ENCODE measurements around the gene SPCS1. TPM values are rescaled to one million over a fixed set of nuclear protein-coding genes. Genes with fewer than 3 reads are reported as not detected.
A peak's percentile ranks its signal among the peaks of the same experiment; 100 is the strongest.

Gene SPCS1
- total RNA-seq, 1 experiment from 2014 or later, result 124 TPM

DNA sequence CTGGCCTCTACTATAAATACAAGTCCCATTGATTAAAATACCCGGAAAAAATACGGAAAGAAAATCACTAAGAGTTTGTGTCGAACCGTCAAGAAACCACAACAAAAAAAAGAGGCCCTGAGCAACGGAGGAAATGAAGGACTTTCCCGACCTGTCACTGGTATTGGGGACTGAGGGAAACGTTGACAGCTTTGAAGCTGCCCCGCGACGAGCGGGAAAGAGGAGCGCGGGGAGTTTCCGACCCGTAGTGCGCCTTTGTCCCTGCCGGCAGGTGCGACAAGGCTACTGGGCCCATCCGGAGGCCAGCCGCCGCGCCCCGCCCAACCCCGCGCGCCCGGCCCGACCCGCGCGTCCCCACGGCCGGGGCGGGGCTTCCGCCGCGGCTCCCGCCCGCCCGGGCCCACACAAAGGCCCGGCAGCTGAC is 20.6 kb upstream of the SPCS1 start:
- peaks cover 29 to 41% of the 10 kb centered on the region in 2 experiments for H3K36me3 ChIP-seq (ENCODE audit: control insufficient read depth in 1 of 2, insufficient read depth in 2 of 2, low read length in 2 of 2)
- H2AFZ ChIP-seq (ENCODE audit: low read depth, low read length, poor library complexity, severe bottlenecking), result no peak overlapping the region
- H3K9ac ChIP-seq (ENCODE audit: low read length), result peak overlapping the region; percentile 97
- intact Hi-C loops (cut with micrococcal nuclease), result no loop called here
- H3K9me3 ChIP-seq (ENCODE audit: control insufficient read depth in 1 of 2, insufficient read depth in 1 of 2, low read depth in 1 of 2, low read length in 2 of 2), result no peaks in the 10 kb centered on the region
- H3K79me2 ChIP-seq (ENCODE audit: insufficient read depth, low read length), result peaks cover 86% of the 10 kb centered on the region
- no peaks in the 10 kb centered on the region for H3K9me2 ChIP-seq (ENCODE audit: insufficient read depth)
- peak overlapping the region; percentile 74 for H3K27ac ChIP-seq (ENCODE audit: low read depth, low read length)
- ChIA-PET POLR2A (no interaction called here), RAD21 (ENCODE audit: low non-redundant PET in 1 of 2, low total read pairs in 2 of 2, uncharacterized antibody in 2 of 2, unreplicated experiment in 2 of 2) (no interaction called here), CTCF (no interaction called here)
- H3K27me3 ChIP-seq (ENCODE audit: insufficient read depth, low read length), result no peaks in the 10 kb centered on the region
- peak overlapping the region; percentile 94 to 98 for H3K4me3 ChIP-seq (replicated peaks in 1 of 2; ENCODE audit: low read depth in 1 of 2, low read length in 2 of 2)
- H4K20me1 ChIP-seq (ENCODE audit: insufficient read depth), result no peaks in the 10 kb centered on the region; the same call in 1 of the 2 replicates
- DNase-seq (ENCODE audit: low read depth, low spot score) (peak; percentile 35), ATAC-seq (peak; percentile 92)
- peak overlapping the region; percentile 81 for H3K4me2 ChIP-seq (ENCODE audit: low read length)
- peaks cover 13 to 29% of the 10 kb centered on the region in 2 experiments; a peak in 3 of 4 replicates for H3K4me1 ChIP-seq (ENCODE audit: control insufficient read depth in 1 of 2, insufficient read depth in 2 of 2, low read length in 2 of 2)
- no peak; the same call in 1 of the 2 replicates for TF ChIP-seq SRF (IDR thresholded peaks at IDR 0.05; ENCODE audit: low read depth)
- TF ChIP-seq ZFX (IDR thresholded peaks at IDR 0.05), result no peak
- TF ChIP-seq RAD21 (IDR thresholded peaks at IDR 0.05; ENCODE audit: low read depth), result no peak
- no peak for TF ChIP-seq FOSL1 (IDR thresholded peaks at IDR 0.05; ENCODE audit: low read depth)
- TF ChIP-seq MAX (IDR thresholded peaks at IDR 0.05), result no peak
- TF ChIP-seq, protein P1, sequence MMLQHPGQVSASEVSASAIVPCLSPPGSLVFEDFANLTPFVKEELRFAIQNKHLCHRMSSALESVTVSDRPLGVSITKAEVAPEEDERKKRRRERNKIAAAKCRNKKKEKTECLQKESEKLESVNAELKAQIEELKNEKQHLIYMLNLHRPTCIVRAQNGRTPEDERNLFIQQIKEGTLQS (IDR thresholded peaks at IDR 0.05), result no peak
- TF ChIP-seq POLR2A (IDR thresholded peaks at IDR 0.05; ENCODE audit: borderline replicate concordance, extremely low read depth, insufficient read depth, insufficient read length), result no peak
- TF ChIP-seq EGR1 (IDR thresholded peaks at IDR 0.05; ENCODE audit: low read depth), result no peak
- no peak for TF ChIP-seq EZH2phosphoT487 (IDR thresholded peaks at IDR 0.05; ENCODE audit: borderline replicate concordance)
- TF ChIP-seq ELF1 (IDR thresholded peaks at IDR 0.05; ENCODE audit: borderline replicate concordance, low read depth), result no peak
- no peak for TF ChIP-seq CEBPB (IDR thresholded peaks at IDR 0.05; ENCODE audit: low read depth)
- TF ChIP-seq POLR2AphosphoS5 (IDR thresholded peaks at IDR 0.05; ENCODE audit: low read depth, low read length), result no peak
- TF ChIP-seq CTCF (IDR thresholded peaks at IDR 0.05 in 2 of 3, conservative IDR thresholded peaks at IDR 0.05 in 1 of 3; ENCODE audit: borderline replicate concordance in 1 of 3, insufficient read depth in 1 of 3, low read depth in 2 of 3, low read length in 2 of 3), result no peak
- no peak for TF ChIP-seq ZBTB33 (IDR thresholded peaks at IDR 0.05; ENCODE audit: extremely low read depth, insufficient replicate concordance, low read length)
- no peak for TF ChIP-seq ZNF274 (IDR thresholded peaks at IDR 0.05; ENCODE audit: low read depth, low read length)
- TF ChIP-seq YY1 (IDR thresholded peaks at IDR 0.05; ENCODE audit: extremely low read depth, insufficient replicate concordance, low read depth, low read length), result no peak
- TF ChIP-seq, protein P2, sequence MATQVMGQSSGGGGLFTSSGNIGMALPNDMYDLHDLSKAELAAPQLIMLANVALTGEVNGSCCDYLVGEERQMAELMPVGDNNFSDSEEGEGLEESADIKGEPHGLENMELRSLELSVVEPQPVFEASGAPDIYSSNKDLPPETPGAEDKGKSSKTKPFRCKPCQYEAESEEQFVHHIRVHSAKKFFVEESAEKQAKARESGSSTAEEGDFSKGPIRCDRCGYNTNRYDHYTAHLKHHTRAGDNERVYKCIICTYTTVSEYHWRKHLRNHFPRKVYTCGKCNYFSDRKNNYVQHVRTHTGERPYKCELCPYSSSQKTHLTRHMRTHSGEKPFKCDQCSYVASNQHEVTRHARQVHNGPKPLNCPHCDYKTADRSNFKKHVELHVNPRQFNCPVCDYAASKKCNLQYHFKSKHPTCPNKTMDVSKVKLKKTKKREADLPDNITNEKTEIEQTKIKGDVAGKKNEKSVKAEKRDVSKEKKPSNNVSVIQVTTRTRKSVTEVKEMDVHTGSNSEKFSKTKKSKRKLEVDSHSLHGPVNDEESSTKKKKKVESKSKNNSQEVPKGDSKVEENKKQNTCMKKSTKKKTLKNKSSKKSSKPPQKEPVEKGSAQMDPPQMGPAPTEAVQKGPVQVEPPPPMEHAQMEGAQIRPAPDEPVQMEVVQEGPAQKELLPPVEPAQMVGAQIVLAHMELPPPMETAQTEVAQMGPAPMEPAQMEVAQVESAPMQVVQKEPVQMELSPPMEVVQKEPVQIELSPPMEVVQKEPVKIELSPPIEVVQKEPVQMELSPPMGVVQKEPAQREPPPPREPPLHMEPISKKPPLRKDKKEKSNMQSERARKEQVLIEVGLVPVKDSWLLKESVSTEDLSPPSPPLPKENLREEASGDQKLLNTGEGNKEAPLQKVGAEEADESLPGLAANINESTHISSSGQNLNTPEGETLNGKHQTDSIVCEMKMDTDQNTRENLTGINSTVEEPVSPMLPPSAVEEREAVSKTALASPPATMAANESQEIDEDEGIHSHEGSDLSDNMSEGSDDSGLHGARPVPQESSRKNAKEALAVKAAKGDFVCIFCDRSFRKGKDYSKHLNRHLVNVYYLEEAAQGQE (IDR thresholded peaks at IDR 0.05; ENCODE audit: low read depth), result no peak
- TF ChIP-seq SIN3A (IDR thresholded peaks at IDR 0.05; ENCODE audit: low read depth), result no peak
- no TSS peak for BruUV-seq (replicated peaks)
